Hepatocyte (in vitro differentiated cells): ENCODE results near the gene BICD2.

Experiments
- CTCF ChIP-seq: fragments of 200-600 bp; sonication (generic); IDR thresholded peaks from 2 replicates; pipeline ENCODE4 v1.5.1; 2016; ENCODE audit warnings: antibody characterized with exemption, mild to moderate bottlenecking; ENCODE audit not compliant: poor library complexity
- EZH2phosphoT487 ChIP-seq: fragments of 200-600 bp; sonication (generic); IDR thresholded peaks from one replicate; pipeline ENCODE4 v1.6.1; 2018; ENCODE audit warnings: antibody characterized with exemption, mild to moderate bottlenecking, low read depth, moderate library complexity; ENCODE audit not compliant: unreplicated experiment, severe bottlenecking

GRCh38 chr9:92663951-92664350 is 100.7 kb downstream of the BICD2 start:
- TF ChIP-seq EZH2phosphoT487 = no peak
- TF ChIP-seq CTCF = no peak
